ENCODE results near the gene ZNF439.
"Not testable (repeated sequence)": the region's sequence is repeated elsewhere in the genome, so short reads cannot be mapped to it uniquely, and the experiment has no call there.

ZNF439 gene

GRCh38 chr19:11887611-11888531 lies 39.3 kb downstream of the ZNF439 start, which contains the start of gene ZNF69:
TSS of gene ZNF69 (plus strand) at chr19:11887782. CDS start at chr19:11887924, 142 bp downstream.
- H3K4me3 ChIP-seq (ENCODE audit: low read depth, low read length), result peak within 1 kb of the TSS; percentile 83
- peak within 1 kb of the TSS; percentile 21 for H3K27ac ChIP-seq
- DNase-seq, result peak; percentile 75
- TF ChIP-seq CTCF (IDR thresholded peaks at IDR 0.05; ENCODE audit: low read depth, low read length, missing control alignments), result peak; percentile 44
- no peaks in the 10 kb centered on the region for H3K27me3 ChIP-seq (replicated peaks)
- in situ Hi-C loops (cut with HindIII; ENCODE audit: low pct_ligation_motif_present, low sequenced_read_pairs), result no loop called here
- no peaks in the 10 kb centered on the region for H3K36me3 ChIP-seq (replicated peaks)

- DNase-seq; H3K36me3 ChIP-seq (replicated peaks); H3K4me3 ChIP-seq (ENCODE audit: low read depth, low read length); H3K27ac ChIP-seq; in situ Hi-C loops (cut with HindIII; ENCODE audit: low pct_ligation_motif_present, low sequenced_read_pairs); H3K27me3 ChIP-seq (replicated peaks): not testable (repeated sequence)
Observed at GRCh38 chr19:11889901-11890300, 41.4 kb downstream of the ZNF439 start.

- no peak for DNase-seq
- no peak for TF ChIP-seq CTCF (IDR thresholded peaks at IDR 0.05; ENCODE audit: low read depth, low read length, missing control alignments)
- no peaks in the 10 kb centered on the region for H3K27me3 ChIP-seq (replicated peaks)
- in situ Hi-C loops (cut with HindIII; ENCODE audit: low pct_ligation_motif_present, low sequenced_read_pairs), result no loop called here
- H3K27ac ChIP-seq, result no peak overlapping the region
- no peak overlapping the region for H3K4me3 ChIP-seq (ENCODE audit: low read depth, low read length)
- no peaks in the 10 kb centered on the region for H3K36me3 ChIP-seq (replicated peaks)
Observed at GRCh38 chr19:11890634-11891033, 42.1 kb downstream of the ZNF439 start.

GRCh38 chr19:11894851-11895250 lies 46.3 kb downstream of the ZNF439 start:
- TF ChIP-seq CTCF (IDR thresholded peaks at IDR 0.05; ENCODE audit: low read depth, low read length, missing control alignments), result no peak

GRCh38 chr19:11902228-11902627 lies 53.7 kb downstream of the ZNF439 start:
- in situ Hi-C loops (cut with HindIII; ENCODE audit: low pct_ligation_motif_present, low sequenced_read_pairs), result no loop called here
- no peak for TF ChIP-seq CTCF (IDR thresholded peaks at IDR 0.05; ENCODE audit: low read depth, low read length, missing control alignments)
- no peak for DNase-seq
- Histone ChIP-seq H3K4me3 (ENCODE audit: low read depth, low read length) (no peak overlapping the region), H3K36me3 (replicated peaks) (no peaks in the 10 kb centered on the region), H3K27me3 (replicated peaks) (no peaks in the 10 kb centered on the region), H3K27ac (no peak overlapping the region)

More at GRCh38 chr19:11894851-11895250, 46.3 kb downstream of the ZNF439 start:
- H3K36me3 ChIP-seq (replicated peaks), result no peaks in the 10 kb centered on the region
- H3K27me3 ChIP-seq (replicated peaks), result no peaks in the 10 kb centered on the region
- in situ Hi-C loops (cut with HindIII; ENCODE audit: low pct_ligation_motif_present, low sequenced_read_pairs), result no loop called here
- DNase-seq, result no peak
- no peak overlapping the region for H3K4me3 ChIP-seq (ENCODE audit: low read depth, low read length)
- no peak overlapping the region for H3K27ac ChIP-seq

GRCh38 chr19:11905928-11906327 lies 57.4 kb downstream of the ZNF439 start:
- Histone ChIP-seq H3K27me3 (replicated peaks) (no peaks in the 10 kb centered on the region), H3K4me3 (ENCODE audit: low read depth, low read length) (no peak overlapping the region), H3K27ac (no peak overlapping the region), H3K36me3 (replicated peaks) (no peaks in the 10 kb centered on the region)
- DNase-seq, result no peak
- in situ Hi-C loops (cut with HindIII; ENCODE audit: low pct_ligation_motif_present, low sequenced_read_pairs), result no loop called here
- TF ChIP-seq CTCF (IDR thresholded peaks at IDR 0.05; ENCODE audit: low read depth, low read length, missing control alignments), result no peak

- H3K27ac ChIP-seq; H3K27me3 ChIP-seq (replicated peaks); in situ Hi-C loops (cut with HindIII; ENCODE audit: low pct_ligation_motif_present, low sequenced_read_pairs); H3K4me3 ChIP-seq (ENCODE audit: low read depth, low read length); H3K36me3 ChIP-seq (replicated peaks); DNase-seq: not testable (repeated sequence)
Observed at GRCh38 chr19:11911937-11912336, 63.4 kb downstream of the ZNF439 start.

GRCh38 chr19:11914417-11915051 lies 66.0 kb downstream of the ZNF439 start:
- DNase-seq; in situ Hi-C loops (cut with HindIII; ENCODE audit: low pct_ligation_motif_present, low sequenced_read_pairs); H3K4me3 ChIP-seq (ENCODE audit: low read depth, low read length); H3K27me3 ChIP-seq (replicated peaks); H3K36me3 ChIP-seq (replicated peaks); H3K27ac ChIP-seq: not testable (repeated sequence)

Data from brain microvascular endothelial cell (primary cell).